Measurements from ENCODE around the gene SCUBE1. TPM values are rescaled to one million over a fixed set of nuclear protein-coding genes. Genes with fewer than 3 reads are reported as not detected.

SCUBE1 gene
- polyA plus RNA-seq, 1 of the 3 experiments (the other 2 are of a cell fraction) = 0.56 TPM

DNA sequence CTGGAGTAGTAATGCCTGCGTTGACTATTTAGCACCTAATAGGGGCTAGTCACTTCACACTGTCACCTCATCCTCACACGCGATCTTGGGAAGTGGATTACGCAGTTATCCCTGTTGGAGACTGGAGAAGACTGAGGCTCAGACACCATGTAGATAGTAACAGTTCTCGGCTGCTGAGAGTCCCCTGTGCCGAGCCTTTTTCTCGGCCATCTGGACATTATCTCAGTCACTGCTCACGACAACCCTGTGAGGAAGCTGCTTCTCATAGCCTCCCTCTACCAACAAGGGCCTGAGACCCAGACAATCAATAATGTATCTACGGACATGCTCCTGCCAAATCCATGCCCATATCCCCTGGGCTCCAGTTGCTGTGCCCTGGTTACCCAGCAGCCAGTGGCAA is 25.9 kb downstream of the SCUBE1 start:
- Histone ChIP-seq H3K27me3 (ENCODE audit: insufficient read depth) (no peaks in the 10 kb centered on the region), H3K4me1 (ENCODE audit: control insufficient read depth in 1 of 2, insufficient read depth in 2 of 2, low read depth in 1 of 2, low read length in 1 of 2) (peaks cover 0 to 38% of the 10 kb centered on the region in 2 experiments; a peak in 1 of 4 replicates), H3K9ac (no peak overlapping the region), H3K9me2 (no peaks in the 10 kb centered on the region), H2AFZ (ENCODE audit: low read depth) (no peak overlapping the region), H3F3A (replicated peaks; ENCODE audit: insufficient read depth) (no peaks in the 10 kb centered on the region), H4K20me1 (ENCODE audit: insufficient read depth) (no peaks in the 10 kb centered on the region), H3K27ac (ENCODE audit: low read depth in 2 of 2, low read length in 1 of 2) (peak overlapping the region in 1 of 2 experiments; percentile 69; a peak in 2 of 4 replicates), H3K79me2 (ENCODE audit: insufficient read depth) (no peaks in the 10 kb centered on the region), H3K4me2 (no peak overlapping the region), H3K4me3 (ENCODE audit: low read depth in 2 of 2, low read length in 1 of 2) (no peak overlapping the region), H3K36me3 (replicated peaks in 1 of 2; ENCODE audit: control insufficient read depth in 1 of 2, insufficient read depth in 2 of 2, low read length in 1 of 2) (no peaks in the 10 kb centered on the region), H3K9me3 (no peaks in the 10 kb centered on the region)
- DNase-seq = peak; percentile 59
- ChIA-PET CTCF (interaction anchor here (0.9 to 2.4 kb wide), 4 partner anchors 16 to 43 kb away, joined by 3 to 10 read pairs (median 3); no protein-coding TSS in a partner anchor), POLR2A (no interaction called here)
- TF ChIP-seq RCOR1 (IDR thresholded peaks at IDR 0.05; ENCODE audit: low read length) = no peak
- TF ChIP-seq MXI1 (IDR thresholded peaks at IDR 0.05; ENCODE audit: low read depth, low read length) = no peak
- no peak for TF ChIP-seq GABPA (IDR thresholded peaks at IDR 0.05; ENCODE audit: low read depth)
- no peak for TF ChIP-seq TAF1 (IDR thresholded peaks at IDR 0.05; ENCODE audit: borderline replicate concordance, low read depth, low read length)
- TF ChIP-seq YY1 (IDR thresholded peaks at IDR 0.05; ENCODE audit: low read depth) = no peak
- no peak for TF ChIP-seq SMC3 (IDR thresholded peaks at IDR 0.05; ENCODE audit: low read depth, low read length)
- no peak for TF ChIP-seq GATA2 (CRISPR knock-in tag; IDR thresholded peaks at IDR 0.05)
- TF ChIP-seq, protein P1, sequence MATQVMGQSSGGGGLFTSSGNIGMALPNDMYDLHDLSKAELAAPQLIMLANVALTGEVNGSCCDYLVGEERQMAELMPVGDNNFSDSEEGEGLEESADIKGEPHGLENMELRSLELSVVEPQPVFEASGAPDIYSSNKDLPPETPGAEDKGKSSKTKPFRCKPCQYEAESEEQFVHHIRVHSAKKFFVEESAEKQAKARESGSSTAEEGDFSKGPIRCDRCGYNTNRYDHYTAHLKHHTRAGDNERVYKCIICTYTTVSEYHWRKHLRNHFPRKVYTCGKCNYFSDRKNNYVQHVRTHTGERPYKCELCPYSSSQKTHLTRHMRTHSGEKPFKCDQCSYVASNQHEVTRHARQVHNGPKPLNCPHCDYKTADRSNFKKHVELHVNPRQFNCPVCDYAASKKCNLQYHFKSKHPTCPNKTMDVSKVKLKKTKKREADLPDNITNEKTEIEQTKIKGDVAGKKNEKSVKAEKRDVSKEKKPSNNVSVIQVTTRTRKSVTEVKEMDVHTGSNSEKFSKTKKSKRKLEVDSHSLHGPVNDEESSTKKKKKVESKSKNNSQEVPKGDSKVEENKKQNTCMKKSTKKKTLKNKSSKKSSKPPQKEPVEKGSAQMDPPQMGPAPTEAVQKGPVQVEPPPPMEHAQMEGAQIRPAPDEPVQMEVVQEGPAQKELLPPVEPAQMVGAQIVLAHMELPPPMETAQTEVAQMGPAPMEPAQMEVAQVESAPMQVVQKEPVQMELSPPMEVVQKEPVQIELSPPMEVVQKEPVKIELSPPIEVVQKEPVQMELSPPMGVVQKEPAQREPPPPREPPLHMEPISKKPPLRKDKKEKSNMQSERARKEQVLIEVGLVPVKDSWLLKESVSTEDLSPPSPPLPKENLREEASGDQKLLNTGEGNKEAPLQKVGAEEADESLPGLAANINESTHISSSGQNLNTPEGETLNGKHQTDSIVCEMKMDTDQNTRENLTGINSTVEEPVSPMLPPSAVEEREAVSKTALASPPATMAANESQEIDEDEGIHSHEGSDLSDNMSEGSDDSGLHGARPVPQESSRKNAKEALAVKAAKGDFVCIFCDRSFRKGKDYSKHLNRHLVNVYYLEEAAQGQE (IDR thresholded peaks at IDR 0.05; ENCODE audit: low read depth, low read length) = no peak
- no peak for TF ChIP-seq RXRA (IDR thresholded peaks at IDR 0.05; ENCODE audit: borderline replicate concordance, low read depth)
- no peak for TF ChIP-seq SIN3A (IDR thresholded peaks at IDR 0.05; ENCODE audit: borderline replicate concordance, low read depth, low read length)
- TF ChIP-seq, protein P2, sequence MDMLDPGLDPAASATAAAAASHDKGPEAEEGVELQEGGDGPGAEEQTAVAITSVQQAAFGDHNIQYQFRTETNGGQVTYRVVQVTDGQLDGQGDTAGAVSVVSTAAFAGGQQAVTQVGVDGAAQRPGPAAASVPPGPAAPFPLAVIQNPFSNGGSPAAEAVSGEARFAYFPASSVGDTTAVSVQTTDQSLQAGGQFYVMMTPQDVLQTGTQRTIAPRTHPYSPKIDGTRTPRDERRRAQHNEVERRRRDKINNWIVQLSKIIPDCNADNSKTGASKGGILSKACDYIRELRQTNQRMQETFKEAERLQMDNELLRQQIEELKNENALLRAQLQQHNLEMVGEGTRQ (IDR thresholded peaks at IDR 0.05; ENCODE audit: borderline replicate concordance, low read depth, low read length) = no peak
- TF ChIP-seq TEAD4 (IDR thresholded peaks at IDR 0.05; ENCODE audit: borderline replicate concordance, insufficient read depth) = no peak
- TF ChIP-seq EP300 (IDR thresholded peaks at IDR 0.05; ENCODE audit: borderline replicate concordance in 1 of 2, low read depth in 1 of 2, low read length in 1 of 2) = no peak; a peak in 1 of 4 replicates
- TF ChIP-seq POLR2AphosphoS5 (IDR thresholded peaks at IDR 0.05; ENCODE audit: low read depth, low read length) = no peak
- no peak for TF ChIP-seq FOXM1 (IDR thresholded peaks at IDR 0.05; ENCODE audit: low read depth)
- TF ChIP-seq, protein P3, sequence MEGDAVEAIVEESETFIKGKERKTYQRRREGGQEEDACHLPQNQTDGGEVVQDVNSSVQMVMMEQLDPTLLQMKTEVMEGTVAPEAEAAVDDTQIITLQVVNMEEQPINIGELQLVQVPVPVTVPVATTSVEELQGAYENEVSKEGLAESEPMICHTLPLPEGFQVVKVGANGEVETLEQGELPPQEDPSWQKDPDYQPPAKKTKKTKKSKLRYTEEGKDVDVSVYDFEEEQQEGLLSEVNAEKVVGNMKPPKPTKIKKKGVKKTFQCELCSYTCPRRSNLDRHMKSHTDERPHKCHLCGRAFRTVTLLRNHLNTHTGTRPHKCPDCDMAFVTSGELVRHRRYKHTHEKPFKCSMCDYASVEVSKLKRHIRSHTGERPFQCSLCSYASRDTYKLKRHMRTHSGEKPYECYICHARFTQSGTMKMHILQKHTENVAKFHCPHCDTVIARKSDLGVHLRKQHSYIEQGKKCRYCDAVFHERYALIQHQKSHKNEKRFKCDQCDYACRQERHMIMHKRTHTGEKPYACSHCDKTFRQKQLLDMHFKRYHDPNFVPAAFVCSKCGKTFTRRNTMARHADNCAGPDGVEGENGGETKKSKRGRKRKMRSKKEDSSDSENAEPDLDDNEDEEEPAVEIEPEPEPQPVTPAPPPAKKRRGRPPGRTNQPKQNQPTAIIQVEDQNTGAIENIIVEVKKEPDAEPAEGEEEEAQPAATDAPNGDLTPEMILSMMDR (IDR thresholded peaks at IDR 0.05) = no peak
- TF ChIP-seq, protein P4, sequence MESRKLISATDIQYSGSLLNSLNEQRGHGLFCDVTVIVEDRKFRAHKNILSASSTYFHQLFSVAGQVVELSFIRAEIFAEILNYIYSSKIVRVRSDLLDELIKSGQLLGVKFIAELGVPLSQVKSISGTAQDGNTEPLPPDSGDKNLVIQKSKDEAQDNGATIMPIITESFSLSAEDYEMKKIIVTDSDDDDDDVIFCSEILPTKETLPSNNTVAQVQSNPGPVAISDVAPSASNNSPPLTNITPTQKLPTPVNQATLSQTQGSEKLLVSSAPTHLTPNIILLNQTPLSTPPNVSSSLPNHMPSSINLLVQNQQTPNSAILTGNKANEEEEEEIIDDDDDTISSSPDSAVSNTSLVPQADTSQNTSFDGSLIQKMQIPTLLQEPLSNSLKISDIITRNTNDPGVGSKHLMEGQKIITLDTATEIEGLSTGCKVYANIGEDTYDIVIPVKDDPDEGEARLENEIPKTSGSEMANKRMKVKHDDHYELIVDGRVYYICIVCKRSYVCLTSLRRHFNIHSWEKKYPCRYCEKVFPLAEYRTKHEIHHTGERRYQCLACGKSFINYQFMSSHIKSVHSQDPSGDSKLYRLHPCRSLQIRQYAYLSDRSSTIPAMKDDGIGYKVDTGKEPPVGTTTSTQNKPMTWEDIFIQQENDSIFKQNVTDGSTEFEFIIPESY (IDR thresholded peaks at IDR 0.05; ENCODE audit: borderline replicate concordance, low read depth) = no peak
- 65% methylated on average over 4 of the region's 9 CpGs for WGBS (ENCODE audit: low lambda C conversion rate)

All from SK-N-SH (cell line).